HG02763 (cell line): ENCODE results near the gene HNF4A.

Experiments used
- ATAC-seq: cut with Tn5 transposase; IDR thresholded peaks from one replicate; pipeline ENCODE4 v1.9.1; 2021; ENCODE audit warnings: mild to moderate bottlenecking, moderate library complexity; ENCODE audit not compliant: unreplicated experiment

HNF4A gene

DNA sequence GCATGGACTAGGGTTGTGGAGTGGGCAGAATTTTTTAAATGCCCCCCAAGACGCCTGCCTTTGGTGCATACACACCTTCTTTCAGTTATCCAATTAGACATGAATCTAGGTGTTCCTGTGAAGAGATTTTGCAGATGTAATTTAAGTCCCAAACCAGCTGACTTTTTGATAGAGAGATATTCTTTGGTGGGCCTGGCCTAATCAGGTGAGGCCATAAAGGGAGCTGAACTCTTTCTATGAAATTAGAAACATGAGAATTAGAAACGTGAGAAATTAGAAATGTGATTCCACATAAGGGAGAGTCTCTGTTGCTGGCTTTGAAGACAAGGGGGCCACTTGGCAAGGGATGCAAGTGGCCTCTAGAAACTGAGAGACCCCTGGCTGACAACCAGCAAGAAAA is 83.8 kb downstream of the HNF4A start:
- ATAC-seq = no peak

DNA sequence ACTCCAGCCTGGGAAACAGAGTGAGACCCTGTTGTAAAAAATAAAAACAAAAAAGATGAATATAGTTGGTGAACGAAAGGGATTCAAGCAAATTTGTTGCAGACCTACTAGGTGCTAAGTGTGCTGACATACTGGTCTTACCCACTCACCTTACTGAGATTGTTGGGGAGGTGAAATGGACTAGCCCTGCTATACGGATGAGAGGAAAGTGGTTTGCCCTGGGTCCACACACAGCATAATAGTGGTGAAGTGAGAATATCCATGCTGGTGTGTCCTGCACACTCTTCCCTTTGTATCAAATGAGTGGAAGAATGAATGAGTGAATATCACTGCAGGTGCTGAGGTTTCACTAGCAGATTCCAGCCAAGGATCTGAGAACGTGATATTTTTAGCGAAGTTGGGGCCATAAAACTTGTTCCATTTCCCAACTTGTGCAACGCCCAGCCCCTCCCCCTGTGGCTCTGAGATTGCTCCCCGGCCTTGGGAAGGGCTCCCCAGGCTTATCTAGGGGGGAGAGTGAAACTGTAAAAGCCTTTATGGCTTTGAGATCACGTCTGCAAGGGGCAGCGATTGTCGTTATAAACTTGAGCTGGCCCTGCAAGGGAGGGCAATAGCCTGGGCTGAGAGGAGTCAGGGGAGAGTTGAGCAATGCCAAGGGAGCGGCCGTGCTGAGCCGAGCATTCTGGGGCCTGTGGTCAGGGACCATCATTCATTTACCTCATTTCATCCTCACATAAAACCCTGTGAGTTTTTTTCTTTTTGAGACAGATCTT is 87.0 kb downstream of the HNF4A start:
- no peak for ATAC-seq

DNA sequence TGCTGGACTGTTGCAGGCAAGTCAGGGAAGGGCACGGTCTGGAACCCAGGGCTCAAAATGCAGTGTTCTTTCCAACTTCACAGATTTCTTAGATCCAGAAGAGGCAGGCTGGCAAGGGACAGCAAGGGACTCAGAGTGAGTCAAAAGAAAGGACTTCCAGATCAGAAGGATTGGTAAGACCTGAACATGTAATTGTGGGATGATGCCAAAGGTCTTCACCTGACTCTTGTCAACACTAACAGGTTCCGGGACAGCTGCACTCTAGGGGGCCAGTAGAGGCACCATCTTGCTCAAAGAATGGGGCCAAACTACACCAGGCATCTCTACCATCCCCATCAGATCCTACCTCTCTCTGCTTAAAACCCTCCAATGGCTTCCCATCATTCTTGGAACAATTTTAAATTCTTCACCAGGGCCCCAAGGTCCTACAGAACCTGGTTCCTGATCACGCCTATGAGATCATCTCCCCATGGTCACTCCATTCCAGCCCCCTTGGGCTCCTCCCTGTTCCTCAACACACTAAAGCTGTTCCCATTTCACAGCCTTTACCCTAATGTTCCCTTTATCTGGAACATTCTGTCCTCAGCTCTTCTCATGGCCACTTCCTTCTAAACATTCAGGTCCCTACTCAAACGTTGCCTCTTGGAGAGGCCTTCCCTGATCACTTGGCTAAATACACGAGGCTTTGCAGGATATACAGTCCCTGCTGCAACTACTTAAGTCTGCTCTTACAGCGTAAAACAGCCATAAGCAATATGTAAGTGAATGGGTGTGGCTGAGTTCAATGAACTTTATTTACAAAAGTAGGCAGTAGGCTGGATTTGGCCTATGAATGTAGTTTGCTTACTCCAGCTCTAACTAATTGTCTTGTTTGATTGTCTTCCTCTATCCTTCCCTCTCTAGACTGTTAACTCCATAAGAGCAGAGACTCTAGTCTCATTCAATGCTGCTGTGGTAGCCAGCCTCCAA is 90.5 kb downstream of the HNF4A start:
- ATAC-seq = no peak

DNA sequence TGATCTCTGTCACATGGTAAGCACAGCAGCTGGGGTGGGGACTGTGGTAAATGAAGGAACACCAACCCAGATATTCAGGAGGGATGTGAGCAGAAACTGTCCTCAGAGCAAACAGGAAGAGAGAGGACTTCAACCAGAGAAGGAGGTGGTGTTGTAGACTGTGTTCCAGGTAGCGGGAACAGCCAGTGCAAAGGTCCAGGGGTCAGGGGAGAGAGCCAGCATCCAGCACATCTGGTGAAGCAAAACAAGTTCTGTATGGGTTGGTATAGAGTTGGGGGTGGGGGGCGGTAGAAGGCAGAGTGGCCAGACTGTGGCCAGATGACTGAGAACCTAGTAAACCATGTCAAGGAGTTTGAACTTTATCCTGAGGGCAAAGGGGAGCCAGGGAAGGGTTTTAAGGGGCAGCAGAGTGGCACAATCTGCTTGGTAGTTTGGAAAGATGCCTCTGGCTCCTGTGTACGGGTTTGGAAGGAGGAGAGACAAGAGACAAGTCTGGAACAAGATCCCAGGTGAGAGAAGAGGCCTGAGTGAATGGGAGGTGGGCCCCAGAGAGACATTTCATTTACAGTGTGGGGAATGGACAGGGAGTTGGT is 92.4 kb downstream of the HNF4A start:
- ATAC-seq = no peak

DNA sequence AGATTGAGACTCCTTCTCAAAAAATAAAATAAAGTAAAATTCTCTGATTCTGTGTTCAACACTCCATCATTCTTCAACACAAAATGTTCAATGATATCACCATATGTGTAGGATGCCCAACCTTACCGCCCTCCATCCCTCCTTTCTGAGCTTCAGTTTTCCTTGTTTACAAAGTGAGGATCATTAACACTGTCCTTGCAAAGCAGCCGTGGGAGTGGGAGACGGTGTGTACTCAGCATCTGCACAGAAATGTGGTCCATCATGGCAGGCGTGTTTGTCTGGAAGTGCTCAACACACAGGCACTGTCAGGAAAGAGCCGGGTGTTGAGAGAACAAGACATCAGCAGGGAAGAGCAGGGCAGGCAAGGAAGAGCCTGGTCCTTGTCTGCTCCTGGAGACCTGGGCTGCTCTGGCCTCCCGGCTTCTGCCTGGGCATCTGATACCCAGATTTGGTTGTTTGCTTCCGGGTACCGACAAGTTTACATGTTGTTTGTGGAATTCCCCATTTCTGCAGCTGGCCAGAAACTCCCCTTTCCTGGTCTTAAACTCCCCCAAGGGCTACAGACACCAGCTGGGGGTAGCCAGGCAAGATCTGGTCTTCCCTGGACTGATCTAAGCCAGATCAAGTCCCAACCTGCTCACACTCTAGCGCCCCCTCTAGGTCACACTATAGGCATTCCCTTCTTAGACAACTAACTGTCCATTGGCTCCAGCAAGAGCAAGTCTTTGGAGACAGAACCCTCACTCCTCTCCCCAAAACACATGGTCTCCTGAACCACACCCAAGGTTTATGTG is 93.5 kb downstream of the HNF4A start:
- no peak for ATAC-seq

DNA sequence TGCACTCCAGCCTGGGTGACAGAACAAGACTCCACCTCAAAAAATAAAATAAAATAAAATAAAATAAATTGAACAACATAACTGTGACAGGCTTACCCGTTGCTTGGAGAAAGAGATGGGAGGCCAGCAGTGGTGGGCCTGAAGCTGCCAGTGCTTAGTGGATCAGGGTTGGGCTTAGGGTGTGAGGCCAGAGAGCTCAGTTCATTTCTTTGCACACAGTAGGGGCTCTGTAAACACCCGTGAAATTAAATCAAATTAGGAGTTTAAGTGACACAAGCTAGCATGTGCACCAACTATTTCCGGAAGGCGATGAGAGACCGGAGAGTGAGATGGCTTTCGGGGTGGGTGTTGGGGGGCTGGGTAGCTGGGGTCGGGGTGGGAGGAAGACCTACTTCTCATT is 94.4 kb downstream of the HNF4A start:
- ATAC-seq = no peak

DNA sequence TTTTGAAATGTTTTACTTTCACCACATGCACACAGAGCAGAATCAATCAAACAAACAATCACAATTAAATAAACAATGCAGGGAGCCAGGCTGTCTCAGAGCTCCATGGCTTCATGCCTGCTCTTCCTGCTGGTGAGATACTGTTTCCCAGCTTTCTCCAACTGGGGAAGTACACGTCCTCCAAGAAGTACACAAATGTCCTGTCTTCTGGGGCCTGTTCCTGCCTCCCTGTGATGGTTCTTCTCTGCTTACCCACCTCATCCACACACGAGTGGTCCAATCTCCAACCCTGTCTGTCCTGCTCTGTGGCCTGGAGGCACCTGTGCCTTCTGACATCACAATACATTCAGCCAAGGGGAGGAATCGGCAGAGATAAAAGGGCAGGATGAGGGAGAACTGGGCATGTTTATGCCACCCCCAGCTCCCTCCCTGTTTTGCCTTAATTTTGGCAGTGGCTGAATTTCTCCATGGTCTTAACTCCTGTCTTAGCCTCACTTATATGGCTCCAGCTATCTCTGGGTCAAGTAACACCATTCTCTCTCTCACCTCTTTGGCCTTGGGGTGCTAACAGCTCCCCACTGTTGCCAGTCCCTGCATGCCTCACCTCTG is 94.9 kb downstream of the HNF4A start:
- ATAC-seq = no peak

DNA sequence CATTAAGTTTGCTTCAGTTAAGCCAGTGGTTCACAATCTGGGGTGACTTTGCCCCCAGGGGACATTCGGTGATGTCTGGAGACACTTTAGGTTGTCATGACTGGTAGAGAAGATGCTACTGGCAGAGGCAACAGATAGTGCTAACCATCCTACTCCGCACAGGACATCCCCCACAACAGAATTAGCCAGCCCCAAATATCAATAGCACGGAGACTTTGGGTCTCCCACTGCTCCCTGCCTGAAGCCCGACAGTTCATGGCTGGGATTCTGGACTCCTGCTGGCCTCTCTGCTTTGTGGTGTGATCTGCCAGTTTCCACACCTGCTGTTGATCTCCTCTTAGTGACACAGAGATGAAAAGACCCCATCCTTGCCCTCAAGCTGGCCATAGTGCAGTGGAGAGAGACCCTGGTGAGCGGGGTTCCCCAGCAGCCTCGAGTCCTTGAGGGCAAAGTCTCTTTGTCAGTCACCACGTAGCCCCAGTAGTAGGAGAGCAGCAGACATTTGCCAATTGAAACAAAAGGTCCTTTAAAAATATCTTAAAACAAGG is 95.5 kb downstream of the HNF4A start:
- ATAC-seq = no peak

DNA sequence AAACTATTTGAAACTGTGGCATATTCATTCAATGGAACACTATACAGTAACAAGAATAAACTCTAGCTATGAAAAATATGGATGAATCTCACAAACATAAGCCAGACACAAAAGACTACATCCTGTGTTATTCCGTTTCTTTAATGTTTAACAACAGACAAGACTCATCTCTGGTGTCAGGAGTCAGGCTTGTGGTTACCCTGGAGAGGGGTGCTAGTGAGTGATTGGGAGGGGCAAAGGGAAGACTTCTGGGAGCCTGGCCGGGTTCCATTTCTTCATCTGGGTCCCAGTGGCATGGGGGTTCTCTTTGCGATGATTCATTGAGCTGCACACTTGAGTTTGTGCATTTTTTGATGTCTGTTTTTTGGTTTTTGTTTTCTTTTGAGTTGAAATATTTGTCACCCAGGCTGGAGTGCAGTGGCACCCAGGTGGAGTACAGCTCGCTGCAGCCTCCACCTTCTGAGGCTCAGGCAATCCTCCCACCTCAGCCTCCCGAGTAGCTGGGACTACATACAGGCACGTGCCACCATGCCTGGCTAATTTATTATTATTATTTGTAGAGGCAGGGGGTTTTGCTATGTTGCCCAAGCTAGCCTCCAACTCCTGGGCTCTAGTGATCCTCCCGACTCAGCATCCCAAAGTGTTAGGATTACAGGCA is 98.9 kb downstream of the HNF4A start:
- no peak for ATAC-seq

DNA sequence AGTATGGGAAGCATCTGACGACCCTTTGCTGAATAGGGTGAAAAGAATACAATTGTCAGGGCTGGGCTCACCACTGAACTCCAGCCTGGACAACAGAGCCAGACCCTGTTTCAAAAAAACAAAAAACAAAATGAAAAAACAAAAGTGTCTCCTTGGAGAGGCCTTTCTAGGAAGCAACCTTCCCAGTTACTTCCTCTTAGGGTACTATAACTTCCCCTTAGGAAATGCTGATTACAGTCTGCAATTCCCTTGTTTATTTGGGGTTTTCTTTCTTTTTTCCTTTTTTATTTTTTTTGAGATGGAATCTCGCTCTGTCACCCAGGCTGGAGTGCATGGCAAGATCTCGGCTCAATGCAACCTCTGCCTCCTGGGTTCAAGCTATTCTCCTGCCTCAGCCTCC is 99.6 kb downstream of the HNF4A start:
- no peak for ATAC-seq

DNA sequence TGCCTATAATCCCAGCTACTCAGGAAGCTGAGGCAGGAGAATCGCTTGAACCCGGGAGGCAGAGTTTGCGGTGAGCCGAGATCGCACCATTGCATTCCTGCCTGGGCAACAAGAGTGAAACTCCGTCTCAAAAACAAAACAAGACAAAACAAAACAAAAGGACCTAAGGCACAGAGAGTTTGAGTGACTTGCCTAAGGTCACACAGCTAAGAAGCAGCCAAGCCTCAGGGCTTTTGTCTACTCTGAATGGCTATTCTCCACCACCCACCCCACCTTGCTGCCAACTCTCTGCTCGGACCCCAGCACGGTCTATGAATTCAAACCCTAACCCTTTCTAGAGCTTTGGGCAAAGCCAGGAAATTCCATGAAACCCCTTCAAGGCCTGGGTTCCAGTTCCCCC is 101.1 kb downstream of the HNF4A start:
- no peak for ATAC-seq

DNA sequence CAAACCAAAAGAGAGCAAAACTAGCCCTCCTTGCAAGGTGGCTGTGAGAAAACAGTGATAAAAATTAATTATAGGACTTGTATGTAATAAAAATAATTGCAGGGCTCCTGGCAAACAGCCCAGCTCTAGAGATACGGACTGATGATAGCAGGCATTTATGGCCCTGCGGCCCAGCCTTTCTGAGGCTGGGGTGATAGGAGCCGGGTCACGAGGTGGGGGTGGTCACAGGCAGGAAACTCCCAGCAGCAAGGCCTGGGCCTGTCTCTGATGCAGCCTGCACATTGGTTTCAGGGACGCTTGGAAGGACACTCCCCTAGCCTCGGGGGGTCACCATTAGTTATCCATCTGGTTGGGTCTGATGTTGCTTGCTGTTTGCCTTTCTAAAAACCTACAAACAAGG is 101.5 kb downstream of the HNF4A start:
- no peak for ATAC-seq

DNA sequence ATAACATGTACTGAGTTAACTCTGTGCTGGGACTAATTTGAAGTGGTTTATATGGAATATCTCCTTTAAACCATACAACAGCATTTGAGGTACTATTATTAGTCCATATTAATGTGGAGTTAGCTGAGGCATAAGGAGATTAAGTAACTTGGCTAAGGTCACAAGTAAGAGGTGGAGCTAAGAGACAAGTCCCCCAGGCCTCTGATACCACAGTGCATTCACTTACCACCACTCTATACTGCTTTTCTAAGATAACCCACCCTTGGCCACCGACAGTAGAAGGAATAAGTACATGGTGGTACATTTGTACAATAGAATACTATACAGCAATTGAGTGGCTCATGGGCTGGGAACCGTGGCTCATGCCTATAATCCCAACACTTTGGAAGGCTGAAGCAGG is 103.8 kb downstream of the HNF4A start:
- ATAC-seq = no peak

DNA sequence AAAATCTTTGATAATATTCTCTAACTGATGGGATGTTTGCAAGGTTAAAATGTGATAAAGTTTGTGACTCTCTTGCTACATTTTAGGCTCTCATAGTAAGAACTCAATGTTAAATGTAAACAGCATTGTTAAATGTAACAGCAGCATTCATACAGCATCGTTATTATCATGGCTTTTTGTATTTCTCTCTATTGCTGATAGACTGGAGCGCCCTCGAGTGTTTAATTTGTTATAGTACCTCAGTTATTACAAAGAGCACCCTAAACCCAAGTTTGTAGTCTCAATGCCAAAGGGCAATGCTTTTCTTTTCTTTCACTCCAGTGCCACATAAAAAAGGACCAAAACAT is 105.3 kb downstream of the HNF4A start:
- ATAC-seq = no peak

DNA sequence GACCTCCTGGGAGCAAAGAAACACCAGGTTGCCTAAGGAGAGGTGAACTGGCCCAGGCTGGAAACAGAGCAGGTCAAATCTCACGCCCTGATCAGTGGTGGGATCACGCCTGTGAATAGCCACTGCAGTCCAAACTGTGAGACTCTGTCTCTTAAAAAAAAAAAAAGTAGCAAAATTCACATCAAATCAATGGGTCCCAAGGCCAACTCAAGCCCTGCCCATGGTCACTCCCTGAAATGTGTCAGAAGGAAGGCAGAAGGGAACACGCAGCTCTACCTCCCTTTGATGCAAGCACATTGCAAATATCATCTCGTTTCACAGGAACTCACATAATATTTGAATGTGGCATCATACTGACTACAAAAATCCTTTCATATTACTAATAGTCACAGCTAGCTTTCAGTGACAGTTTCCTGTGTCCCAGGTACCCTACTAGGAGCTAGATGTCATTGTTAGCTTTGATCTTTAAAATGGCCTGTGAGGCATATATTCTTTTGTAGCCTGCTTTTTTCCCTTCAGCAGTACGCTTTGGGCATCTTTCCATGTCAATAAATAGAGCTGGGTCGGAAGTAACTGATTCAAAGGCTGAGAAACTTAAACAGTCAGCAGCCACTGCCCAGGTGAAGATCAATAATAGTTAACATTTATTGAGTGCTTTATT is 105.8 kb downstream of the HNF4A start:
- ATAC-seq = no peak

DNA sequence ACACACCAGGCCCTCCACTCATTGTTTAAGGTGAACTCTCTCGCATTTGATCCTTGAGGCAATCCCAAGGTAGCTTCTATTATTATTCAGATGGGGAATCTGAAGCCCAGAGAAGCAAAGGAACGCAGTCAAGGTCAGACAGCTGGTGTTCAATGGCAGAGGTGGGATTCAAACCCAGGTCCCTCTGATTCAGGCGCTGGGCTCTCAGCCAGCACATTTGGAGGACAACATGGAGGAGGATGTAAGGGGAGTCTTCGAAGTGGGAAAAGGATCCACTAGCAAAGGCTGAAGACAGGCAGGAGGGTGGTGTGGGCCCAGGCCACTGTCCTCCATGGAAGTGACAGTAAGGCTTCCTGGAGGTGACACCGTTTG is 106.3 kb downstream of the HNF4A start:
- ATAC-seq = no peak

DNA sequence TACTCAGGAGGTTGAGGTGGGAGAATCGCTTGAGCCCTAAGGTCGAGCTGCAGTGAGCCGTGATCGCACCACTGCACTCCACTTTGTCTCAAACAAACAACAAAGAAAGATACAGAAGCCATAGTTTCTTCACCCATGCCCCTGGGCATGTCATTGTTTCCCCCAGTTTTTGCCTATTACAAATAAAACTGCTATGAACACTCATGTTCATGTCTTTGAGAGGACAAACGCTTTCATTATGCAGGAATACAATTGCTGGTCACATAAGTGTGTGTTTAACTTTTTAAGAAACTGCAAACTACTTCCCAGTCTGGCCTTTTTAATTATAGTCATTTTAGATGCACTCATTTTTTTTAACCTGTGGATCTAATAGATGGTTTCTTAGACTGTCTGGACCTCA is 108.0 kb downstream of the HNF4A start:
- no peak for ATAC-seq

DNA sequence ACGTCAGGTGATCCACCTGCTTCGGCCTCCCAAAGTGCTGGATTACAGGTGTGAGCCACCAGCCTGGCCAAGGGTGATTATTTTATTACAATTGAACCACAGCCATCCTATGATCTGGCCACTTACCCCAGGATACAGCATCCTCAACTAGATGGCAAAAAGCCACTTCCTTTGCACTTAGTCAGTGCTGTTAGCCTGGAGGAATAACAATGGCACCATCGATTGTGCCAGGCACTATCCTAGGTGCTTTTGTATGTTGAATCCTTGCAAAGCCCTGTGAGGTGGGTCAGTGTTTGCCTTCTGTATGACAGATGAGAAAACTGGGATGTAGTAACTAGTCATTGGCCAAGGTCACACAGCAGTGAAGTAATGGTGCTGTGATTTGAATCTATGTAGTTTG is 109.0 kb downstream of the HNF4A start:
- ATAC-seq = no peak

DNA sequence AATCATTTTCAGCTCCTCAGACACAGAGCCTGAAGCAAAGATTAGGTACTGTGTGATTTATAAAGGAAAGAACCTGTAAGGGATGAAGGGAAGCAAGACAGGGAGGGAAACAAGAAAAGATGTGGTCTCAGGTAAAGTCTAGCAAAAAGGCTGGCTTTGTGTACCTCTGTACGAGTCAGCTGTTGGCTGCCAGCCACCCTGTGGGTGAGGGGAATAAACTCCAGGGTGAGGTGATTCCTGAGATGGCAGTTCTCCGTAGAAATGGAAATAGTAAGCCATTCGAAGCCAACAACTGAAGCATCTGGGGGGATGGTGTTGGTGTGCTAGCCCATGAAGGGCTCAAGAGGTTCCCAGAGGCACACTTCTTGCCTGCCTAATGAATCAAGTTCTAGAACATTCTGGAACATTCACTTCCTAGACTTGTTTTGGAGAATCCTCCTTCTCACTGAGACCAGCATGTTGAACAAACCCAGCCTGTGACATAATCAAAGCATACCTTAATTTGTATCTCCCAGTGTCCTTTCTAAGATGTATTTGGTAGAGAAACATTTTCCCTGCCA is 109.6 kb downstream of the HNF4A start:
- no peak for ATAC-seq
